Stimulated activated naive CD4-positive, alpha-beta T cell treated with Interleukin-2 at 50 U/mL for 16 hours (primary cell): ENCODE results near the gene MGA.

ENCODE experiments used
- DNase-seq: peaks from one replicate; lab custom pipeline; 2025; lab: John Stamatoyannopoulos, UW

The MGA gene

GRCh38 chr15:41782371-41783282 is 122.4 kb downstream of the MGA start:
- DNase-seq, result no peak

- no peak for DNase-seq
Observed at GRCh38 chr15:41783296-41783695, 123.1 kb downstream of the MGA start.

- DNase-seq, result no peak
Observed at GRCh38 chr15:41788262-41788661, 128.1 kb downstream of the MGA start.

- no peak for DNase-seq
Observed at GRCh38 chr15:41789236-41789635, 129.0 kb downstream of the MGA start.

GRCh38 chr15:41789662-41790061 is 129.5 kb downstream of the MGA start:
- no peak for DNase-seq

GRCh38 chr15:41790169-41790568 is 130.0 kb downstream of the MGA start:
- no peak for DNase-seq

GRCh38 chr15:41790756-41791546 is 130.7 kb downstream of the MGA start:
- DNase-seq, result no peak

GRCh38 chr15:41791547-41791937 is 131.3 kb downstream of the MGA start:
- no peak for DNase-seq

GRCh38 chr15:41792000-41792637 is 131.9 kb downstream of the MGA start:
- DNase-seq, result no peak

GRCh38 chr15:41794081-41794480 is 133.9 kb downstream of the MGA start:
- no peak for DNase-seq

- DNase-seq, result no peak
Observed at GRCh38 chr15:41795996-41796856, 136.0 kb downstream of the MGA start.

GRCh38 chr15:41797201-41797944 is 137.2 kb downstream of the MGA start:
- DNase-seq, result no peak

- no peak for DNase-seq
Observed at GRCh38 chr15:41798607-41799487, 138.6 kb downstream of the MGA start.

GRCh38 chr15:41799488-41799805 is 139.2 kb downstream of the MGA start:
- DNase-seq, result no peak

GRCh38 chr15:41801185-41801584 is 141.0 kb downstream of the MGA start:
- no peak for DNase-seq

GRCh38 chr15:41801850-41802455 is 141.7 kb downstream of the MGA start:
- DNase-seq, result no peak

GRCh38 chr15:41804361-41804760 is 144.2 kb downstream of the MGA start:
- DNase-seq, result no peak

- DNase-seq, result no peak
Observed at GRCh38 chr15:41804916-41805666, 144.9 kb downstream of the MGA start.

- DNase-seq, result no peak
Observed at GRCh38 chr15:41805711-41806110, 145.5 kb downstream of the MGA start.
